GM10266 (cell line): ENCODE measurements around the gene AHCYL2.

Experiments
- DNase-seq: peaks from one replicate; pipeline ENCODE4 v3.0.0; 2012; ENCODE audit errors: extremely low spot score
- CTCF ChIP-seq: IDR thresholded peaks from 2 replicates; pipeline ENCODE4 v1.5.1; 2012; ENCODE audit warnings: mild to moderate bottlenecking, low read depth; ENCODE audit not compliant: control insufficient read depth, insufficient read depth; ENCODE audit errors: missing control alignments

Gene AHCYL2

GRCh38 chr7:129188892-129189660 is 35.8 kb upstream of the AHCYL2 start:
- DNase-seq = peak; percentile 77
- TF ChIP-seq CTCF = no peak

- TF ChIP-seq CTCF = no peak
- DNase-seq = no peak
Measured at GRCh38 chr7:129189661-129190310, 35.0 kb upstream of the AHCYL2 start.

GRCh38 chr7:129191272-129191671 is 33.6 kb upstream of the AHCYL2 start:
- no peak for TF ChIP-seq CTCF
- no peak for DNase-seq

- DNase-seq = no peak
- TF ChIP-seq CTCF = no peak
Measured at GRCh38 chr7:129193892-129194291, 30.9 kb upstream of the AHCYL2 start.

- TF ChIP-seq CTCF = no peak
- DNase-seq = no peak
Measured at GRCh38 chr7:129197771-129198170, 27.1 kb upstream of the AHCYL2 start.

GRCh38 chr7:129199406-129199805 is 25.4 kb upstream of the AHCYL2 start:
- no peak for TF ChIP-seq CTCF
- no peak for DNase-seq
